Islet of Langerhans (tissue), 1 donor: ENCODE results near the gene CLOCK.

Experiments
- FAIRE-seq: peaks from one replicate; lab custom pipeline; 2011; peaks lifted over from hg19 to GRCh38; lab: Jason Lieb, UNC

CLOCK gene

DNA sequence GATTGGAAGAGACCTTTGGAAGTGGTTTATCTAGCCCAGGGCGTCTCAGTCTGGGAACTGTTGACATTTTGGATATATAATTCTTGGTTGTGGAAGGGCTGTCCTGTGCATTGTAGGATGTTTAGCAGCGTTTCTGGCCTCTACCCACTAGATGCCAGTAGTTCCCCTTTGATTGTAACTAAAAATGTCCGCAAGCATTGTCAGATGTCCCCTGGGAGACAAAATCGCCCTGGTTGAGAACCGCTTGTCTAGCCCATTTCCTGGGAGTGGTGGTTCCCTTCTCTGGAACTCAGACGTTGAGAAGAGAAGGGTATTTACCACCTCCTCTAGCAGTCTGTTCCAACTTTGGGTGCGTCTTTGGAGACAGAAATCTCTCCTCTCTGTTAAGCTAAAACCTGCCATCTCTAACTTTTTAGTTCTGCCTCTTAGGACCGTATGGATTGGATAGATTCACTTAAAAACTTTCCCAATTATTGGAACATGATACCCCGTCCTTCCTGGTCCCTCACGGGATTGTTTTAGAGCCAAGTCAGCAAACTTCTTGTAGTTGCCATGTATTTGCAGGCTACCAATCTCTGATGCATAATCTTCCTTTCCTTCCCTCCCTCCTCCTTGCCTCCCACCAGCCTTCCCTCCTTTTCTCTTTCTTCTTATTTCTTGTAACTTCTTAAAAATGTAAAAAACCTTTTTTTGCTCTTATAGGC lies 137.1 kb downstream of the CLOCK start:
- FAIRE-seq, result no peak

DNA sequence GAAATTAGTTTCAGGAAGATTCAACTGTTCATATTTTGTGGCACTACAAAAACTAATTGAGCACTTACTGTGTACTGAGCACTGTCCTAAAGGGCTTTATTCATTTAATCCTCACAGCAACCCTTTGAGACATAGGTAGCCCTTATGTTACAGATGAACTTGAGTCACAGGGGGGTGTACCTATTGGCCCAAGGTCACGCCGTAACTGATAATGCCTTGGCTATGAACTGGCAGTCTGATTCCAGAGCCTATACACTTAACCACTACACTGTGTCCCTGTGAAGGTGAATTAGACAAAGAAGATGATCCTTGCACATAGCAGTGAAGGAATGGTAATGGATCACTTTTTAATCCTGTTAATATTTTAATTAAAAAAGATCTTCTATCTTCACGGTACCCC lies 138.9 kb downstream of the CLOCK start:
- no peak for FAIRE-seq

DNA sequence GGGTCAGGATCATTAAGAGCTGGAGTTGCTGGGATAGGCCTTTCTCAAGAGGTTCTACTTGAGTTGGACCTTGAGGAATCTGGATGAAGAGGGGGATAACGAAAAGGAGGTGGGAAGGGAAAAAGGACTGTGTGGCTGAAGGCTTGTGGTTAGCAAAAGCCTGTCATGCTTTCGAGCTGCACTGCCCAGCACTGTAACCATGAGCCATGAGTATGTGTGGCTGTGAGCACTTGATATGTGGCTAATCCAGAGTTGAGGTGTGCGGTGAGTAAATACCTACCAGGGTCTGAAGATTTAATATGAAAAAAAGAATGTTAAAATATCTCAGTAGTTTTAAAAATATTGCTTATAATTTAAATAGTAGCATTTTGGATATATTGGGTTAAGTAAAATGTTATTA lies 139.6 kb downstream of the CLOCK start:
- FAIRE-seq, result no peak

DNA sequence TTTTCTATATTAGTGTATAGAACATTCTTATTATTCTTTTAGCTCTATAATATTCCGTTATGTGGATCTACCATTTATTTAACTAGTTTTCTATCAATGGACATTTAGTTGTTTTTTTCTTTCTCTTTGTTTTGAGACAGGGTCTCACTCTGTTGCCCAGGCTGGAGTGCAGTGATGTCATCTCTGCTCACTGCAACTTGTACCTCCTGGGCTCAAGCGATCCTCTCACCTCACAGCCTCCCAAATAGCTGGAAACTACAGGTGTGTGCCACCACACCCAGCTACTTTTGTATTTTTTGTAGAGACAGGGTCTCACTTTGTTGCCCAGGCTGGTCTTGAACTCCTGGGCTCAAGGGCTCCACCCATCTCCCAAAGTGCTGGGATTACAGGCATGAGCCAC lies 140.2 kb downstream of the CLOCK start:
- FAIRE-seq, result peak; percentile 58

DNA sequence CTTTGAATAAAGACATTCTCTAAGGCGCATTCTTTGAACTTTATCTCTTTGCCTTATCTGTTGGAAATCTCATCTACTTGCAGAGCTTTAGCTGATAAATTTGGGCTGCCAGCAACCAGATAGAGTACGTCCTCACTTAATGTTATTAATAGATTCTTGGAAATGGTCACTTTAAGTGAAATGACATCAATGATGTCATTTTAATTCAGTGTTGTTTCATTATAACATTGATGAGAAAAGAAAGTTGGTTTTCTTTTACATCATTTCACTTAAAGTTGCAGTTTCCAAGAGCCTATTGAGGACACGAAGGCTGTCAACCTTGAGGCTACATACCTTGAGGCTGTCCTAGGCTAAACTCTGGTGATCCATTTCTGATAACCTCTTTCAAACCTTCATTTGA lies 141.6 kb downstream of the CLOCK start:
- no peak for FAIRE-seq

DNA sequence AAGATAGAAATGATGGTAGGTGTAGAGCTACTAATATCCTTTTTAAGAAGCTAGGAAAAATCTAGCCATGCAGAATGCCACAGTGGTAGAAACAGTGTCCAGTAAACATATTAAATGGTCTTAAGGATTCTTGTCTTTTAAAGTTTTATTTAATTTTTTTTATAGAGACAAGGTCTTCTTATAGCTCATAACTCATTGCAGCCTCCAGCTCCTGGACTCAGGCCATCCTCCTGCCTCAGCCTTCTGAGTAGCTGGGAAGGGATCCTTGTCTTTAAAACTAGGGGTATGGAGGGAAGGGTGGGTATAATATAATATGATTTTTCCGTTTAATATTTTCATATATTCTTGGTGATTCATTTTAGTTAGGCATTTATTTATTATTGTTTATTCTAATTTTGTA lies 147.1 kb downstream of the CLOCK start:
- no peak for FAIRE-seq

DNA sequence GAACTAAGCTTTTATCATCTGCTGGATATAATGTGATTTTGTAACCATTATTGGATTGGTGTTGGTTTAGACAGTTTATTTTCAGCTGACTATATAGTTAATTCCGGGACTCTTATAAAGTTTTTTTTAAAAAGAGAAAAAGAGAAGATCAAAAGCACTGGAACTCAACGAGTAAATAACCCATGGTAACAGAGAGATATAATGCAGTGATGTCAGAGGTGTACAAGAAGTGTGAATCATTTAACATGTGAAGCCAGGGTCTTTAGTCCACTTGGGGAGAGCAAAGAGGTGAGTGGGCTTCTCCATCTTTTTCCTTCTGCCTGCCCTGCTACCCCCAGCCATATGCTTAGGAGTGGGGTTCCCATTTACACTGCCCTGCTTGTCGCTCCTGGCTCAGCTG lies 147.7 kb downstream of the CLOCK start:
- FAIRE-seq, result no peak

DNA sequence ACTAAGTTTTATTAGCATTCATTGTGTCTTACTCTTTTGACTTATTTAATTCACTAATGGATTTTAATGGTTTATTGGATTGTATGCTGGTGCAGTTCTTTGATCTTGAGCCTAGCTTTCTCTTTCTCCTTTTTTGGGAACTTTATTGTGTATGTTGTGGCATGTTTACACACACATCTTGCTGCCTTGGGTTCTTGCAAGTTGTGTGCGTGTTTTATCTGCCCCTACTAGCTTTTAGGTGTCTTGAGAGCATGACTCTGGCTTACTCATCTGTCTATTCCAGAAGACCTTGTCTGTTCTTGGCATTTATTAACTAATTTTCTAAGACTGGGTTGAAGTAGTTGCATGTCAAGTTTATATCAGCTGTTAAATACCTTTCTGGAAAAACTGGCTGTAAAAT lies 148.2 kb downstream of the CLOCK start:
- FAIRE-seq, result no peak

DNA sequence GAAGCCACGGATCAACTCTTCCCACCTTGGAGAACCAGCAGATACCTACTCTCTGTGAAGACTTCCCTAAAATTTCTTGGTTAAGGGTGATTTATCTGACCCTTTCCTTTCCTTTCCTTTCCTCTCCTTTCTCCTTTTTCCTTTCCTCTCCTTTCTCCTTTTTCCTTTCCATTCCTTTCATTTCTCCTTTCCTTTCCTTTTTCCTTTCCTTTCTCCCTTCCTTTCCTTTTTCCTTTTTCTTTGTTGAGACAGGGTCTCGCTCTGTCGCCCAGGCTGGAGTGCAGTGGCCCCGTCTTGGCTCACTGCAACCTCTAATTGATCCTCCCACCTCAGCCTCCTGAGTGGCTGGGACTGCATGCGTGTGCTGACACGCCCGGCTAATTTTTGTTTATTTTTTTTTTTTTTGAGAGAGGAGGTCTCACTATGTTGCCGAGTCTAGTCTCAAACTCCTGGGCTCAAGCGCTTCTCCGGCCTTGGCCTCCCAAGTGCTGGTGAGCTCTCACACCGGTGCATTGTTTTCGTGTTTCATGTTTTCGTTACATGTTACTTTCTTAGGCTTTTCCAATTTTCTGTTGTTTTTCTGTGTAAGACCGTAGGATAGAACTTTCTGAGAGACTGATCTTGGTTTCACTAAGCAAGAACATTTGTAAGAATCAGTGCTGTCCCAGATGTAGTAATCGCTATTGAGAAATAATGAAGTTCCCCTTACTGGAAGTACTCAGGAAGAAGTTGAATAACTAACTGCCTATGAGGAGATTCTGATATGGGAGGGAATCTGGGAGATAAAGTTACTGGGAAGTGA lies 149.0 kb downstream of the CLOCK start:
- peak; percentile 30 for FAIRE-seq

DNA sequence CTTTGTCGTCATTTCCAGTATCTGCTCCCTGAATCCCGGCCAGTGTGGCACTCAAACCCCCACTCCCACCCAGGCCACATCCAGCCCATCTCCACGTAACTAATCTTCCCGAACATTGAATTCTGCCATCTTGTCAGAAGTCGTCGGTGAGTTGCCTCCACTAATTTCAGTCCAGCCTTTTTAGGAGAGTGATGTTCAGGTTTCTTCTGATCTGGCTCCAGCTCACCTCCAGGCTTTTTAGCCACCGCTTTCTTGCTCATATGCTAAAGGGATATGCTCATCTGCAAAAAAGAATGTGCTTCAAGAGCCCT lies 149.6 kb downstream of the CLOCK start:
- FAIRE-seq, result no peak

DNA sequence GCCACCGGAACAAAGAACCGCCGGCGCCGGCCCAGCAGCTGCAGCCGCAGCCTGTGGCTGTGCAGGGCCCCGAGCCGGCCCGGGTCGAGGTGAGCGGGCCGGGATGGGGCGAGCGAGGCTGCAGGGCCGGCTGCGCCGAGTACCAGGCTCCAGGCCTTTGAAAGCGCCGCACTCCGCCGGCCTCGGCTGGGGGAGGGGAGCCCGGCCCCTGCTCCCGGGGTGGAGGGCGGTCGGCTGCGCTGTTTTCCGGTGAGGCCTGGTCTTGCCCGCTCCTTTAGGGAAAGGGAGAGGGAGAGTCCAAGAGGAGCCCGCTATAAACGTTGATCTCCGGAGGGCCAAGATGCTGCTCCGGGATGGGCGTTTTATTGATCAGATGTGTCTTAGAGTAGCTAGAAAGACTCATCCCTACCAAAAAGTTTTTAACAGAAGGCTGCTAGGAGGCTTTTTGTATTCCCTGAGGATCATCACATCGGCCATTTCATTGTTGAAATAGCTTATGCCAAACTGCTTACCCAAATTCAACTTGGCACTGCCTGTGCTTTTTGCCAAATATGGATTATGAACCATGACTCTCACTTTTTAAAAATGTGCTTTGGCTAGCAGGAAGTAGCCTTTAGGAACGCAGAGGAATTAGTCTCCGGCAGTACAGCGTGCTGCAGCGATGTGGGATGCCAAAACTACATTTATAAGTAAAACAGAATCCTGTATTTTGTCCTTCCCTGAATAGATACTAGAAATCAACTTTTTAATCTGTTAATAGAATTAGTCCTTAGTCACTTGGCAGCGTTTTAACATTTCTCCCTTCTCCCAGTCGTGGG lies 150.2 kb downstream of the CLOCK start:
- peak; percentile 21 for FAIRE-seq

DNA sequence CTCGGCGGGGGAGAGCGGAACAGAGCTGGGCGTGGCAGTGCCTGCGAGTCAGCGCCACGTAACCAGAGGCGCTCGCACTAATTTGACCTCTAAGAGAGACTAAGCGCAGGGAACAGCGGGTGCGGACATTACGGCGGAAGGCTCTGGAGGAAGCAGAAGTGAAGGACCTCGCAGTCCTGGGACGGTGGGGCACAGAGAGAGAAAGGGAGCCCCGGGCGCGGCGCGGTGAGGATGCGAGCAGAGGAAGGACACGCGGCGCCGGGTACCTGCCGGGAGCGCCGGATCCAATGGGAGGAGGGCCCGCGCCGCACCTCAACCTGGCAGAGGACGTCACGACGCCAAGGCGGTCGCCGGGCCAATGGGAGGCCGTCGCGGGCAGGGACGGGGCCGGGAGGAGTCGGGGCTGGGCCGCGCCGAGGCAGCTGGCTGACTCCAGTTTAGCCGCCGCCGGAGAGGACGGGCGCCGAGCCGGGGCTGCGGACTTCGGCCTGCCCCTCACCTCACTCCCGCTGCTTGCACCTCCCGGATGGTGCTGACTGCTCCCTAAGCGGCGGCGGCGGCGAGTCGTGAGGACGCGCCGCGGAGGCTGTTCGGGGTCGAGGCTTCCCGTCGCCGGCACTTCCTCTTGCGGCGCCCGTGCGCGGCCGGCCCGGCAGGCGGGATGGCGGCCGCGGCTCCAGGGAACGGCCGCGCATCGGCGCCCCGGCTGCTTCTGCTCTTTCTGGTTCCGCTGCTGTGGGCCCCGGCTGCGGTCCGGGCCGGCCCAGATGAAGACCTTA lies 151.0 kb downstream of the CLOCK start, which contains the start of gene TMEM165:
TMEM165 (plus strand) TSS at position 429 of the 779 bp plus-strand sequence; CDS start at position 662, 233 bp downstream.
- no peak for FAIRE-seq

DNA sequence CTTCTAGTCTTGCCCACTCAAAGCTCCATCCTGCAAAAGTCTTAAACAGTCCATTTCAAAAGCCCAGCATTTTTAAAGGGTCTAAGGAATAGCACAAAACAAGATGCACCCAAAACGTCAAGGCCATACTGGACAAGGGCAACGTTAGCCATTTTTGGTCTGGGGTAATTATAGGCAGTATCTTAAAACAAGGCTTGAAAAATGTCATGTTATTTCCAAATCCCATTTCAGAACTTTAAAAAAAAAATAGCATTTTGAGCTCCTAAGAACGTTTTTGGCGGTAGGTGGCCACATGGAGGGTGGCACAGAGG lies 151.5 kb downstream of the CLOCK start:
- no peak for FAIRE-seq

DNA sequence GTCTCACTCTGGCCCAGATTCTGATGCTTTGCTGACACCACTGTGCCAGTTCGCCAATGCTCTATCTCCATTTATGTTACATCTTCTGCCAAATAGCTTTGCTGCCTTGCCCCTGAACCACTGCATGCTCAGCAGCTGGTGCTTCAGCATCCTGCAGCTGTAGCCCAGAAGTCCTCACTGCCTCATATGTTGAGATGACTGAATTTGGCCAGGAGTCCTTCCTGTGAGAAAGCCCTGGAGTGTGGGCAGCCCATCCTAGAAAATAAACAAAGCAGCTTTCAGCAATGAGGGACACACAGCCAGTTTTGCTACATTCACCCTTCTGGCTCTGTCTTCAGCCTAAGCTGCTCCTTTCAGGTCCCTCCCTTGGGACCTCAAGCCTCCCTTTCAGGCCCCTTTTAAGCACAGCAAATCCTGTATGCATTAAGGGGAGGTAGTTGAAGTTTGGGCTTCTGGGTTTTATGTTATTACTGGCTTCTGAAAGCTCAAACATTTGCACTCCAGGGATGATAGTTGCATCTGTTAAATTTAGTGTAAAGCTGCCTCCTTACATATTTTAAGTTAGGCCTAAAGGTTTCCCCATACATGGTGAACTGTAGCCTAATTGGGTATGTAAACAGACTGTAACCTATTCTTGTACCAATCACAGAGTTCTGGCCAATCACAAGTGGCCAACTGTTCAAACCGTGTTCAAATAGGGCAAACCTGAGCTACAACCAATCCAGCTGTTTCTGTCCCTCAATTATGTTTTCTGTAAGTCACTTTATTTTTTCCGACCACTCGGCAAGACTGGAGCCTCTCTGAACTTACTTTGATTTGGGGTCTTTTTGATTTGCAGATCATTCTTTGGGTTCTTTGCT lies 153.0 kb downstream of the CLOCK start:
- FAIRE-seq, result no peak

DNA sequence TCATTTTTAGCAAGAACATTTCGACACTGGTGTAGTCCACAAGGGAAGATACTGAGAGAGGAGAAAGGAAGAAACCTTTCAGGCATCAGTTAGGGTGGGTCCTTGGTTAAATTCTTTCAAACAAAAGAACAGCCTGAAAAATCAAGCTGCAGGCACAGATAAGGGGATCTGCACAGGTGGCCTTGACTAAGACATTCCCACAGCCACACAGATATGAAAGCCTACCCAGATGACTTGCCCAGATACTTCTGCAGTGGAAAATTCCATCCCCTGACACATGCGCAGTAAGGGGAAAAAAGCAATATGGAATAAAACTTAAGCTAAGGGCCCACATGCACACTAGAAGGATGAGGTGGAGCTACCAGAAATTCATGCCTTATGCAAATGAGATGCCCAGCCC lies 159.9 kb downstream of the CLOCK start:
- FAIRE-seq, result no peak

DNA sequence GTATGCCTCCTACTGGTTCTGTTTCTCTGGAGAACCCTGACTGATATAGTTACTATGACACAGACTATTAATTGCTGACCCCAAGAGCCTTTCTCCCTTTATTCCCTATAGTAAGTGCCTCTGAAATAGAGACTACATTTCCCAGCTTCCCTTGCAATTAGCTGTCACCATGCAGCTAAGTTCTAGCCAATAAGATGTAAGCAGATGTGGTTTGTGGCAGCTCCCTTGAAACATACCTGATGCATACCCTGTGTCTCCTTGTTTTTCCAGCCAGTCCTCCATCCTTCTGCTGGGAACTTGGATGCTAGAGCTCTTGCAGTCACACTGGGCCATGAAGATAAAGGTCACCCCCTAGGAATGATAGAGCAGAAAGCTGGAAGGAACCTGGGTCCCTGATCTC lies 160.6 kb downstream of the CLOCK start:
- no peak for FAIRE-seq

DNA sequence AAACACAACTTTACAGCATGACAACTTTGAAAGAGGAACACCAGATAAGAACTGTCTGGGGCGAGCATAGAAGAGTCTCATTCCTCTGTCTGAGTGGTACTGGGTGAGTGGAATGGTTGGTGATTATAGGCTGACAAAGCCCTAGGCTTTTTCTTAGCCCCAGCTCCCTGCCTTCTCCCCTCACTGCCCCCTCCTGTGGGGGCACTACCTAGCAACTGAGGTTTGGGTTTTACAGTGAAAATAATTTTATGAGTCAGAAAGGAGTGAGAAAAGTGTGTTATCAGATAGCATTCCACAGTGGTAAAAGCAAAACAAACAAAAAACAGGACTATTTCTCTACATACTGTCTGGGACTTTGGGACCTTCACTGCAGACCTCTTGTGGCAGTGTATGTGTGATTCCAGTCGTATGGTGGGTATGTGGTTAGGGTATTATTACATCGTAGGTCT lies 161.5 kb downstream of the CLOCK start:
- no peak for FAIRE-seq

DNA sequence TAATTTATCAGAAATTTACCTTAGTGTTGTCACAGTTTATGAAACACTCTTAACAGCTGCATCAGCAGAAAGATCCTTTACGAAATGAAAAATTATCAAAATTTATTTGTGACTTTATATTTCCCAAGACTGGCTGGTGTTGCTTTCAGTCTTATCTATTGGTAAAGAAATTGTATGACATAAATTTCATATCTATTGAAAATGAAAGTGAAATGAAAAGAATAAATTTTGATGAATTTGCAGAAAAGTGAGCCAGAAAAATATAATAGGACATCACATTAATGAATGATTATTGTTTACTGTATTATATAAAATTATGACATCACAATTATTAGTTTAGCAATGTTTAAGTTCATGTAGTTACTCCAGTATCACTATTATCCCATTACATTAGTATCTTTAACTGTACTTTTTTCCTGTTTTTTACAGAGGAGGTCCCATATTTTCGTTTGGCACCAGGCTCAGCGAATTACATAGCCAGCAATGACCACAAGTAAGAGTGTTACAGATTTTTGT lies 164.2 kb downstream of the CLOCK start:
- no peak for FAIRE-seq

DNA sequence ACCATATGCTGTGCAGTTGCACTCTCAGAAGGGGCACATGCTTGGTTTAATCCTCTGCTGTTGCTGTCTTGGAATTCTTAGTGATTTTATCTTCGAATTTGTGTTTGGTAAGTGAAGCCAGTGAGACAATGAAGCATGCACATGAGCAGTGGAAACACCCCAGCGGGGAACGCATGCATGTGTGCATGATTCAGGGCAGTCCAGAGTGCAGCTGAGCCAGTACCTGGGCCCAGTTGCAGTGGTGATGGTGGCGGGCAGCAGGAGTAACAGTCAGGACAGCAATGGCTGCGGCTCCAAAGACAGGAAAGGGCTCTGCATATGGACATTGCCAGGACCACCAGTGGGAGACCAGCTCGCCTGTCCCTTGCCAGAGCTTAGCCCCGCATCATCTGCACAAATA lies 165.2 kb downstream of the CLOCK start:
- no peak for FAIRE-seq

DNA sequence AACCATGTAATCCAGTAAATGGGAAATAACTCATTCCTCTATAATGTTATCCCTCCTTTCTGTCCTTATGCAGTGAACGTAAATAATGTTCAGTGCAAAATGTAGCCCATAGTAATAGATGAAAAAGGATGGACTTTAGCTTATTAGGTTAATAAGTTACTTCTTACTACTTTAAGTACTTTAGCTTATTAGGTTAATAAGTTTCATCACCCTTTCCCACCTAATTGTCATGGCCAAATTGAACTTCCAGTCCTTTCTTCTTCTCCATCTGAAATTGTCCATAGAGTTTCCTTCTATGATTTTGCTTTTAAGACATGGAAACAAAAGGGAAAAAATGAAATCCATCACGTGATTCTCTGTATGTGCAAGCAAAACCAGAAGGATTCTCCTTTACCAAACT lies 166.1 kb downstream of the CLOCK start:
- no peak for FAIRE-seq
